HG02763 (cell line): ENCODE data around the gene KRT83.

ENCODE experiments used
- ATAC-seq: cut with Tn5 transposase; IDR thresholded peaks from one replicate; pipeline ENCODE4 v1.9.1; 2021; ENCODE audit warnings: mild to moderate bottlenecking, moderate library complexity; ENCODE audit not compliant: unreplicated experiment

KRT83 gene

DNA sequence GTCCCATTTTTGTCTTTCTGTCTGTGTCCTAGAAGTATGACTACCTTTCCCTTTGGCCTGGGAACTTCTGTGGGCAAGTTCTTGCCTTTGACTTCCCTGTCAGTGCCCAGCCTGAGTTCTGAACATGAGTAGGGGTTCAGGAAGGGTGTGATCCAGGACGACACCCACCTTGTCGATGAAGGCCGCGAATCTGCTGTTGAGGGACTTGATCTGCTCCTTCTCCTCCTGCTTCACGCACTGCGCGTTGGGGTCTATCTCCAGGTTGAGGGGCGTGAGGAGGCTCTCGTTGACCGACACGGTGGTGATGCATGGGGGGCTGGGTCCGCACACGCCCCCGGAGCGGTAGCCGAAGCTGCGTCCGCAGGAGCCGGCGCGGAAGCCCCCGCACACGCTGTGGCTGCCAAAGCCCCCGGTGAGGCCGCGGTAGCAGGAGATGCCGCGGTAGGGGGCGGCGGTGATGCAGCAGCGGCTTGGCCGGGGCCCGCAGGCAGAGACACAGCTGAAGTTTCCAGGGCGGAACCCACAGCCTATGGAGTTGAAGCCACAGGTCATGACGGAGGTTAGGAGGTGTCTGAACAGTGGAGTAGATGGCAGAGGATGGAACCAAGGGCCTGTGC lies at the start of gene KRT83:
KRT83 (minus strand) TSS at position 615 of the 617 bp plus-strand sequence; CDS start at position 552, 63 bp downstream.
- ATAC-seq, result no peak

- no peak for ATAC-seq
These were observed 48.6 kb upstream of the KRT83 start for GRCh38 chr12:52369809-52370208.

DNA sequence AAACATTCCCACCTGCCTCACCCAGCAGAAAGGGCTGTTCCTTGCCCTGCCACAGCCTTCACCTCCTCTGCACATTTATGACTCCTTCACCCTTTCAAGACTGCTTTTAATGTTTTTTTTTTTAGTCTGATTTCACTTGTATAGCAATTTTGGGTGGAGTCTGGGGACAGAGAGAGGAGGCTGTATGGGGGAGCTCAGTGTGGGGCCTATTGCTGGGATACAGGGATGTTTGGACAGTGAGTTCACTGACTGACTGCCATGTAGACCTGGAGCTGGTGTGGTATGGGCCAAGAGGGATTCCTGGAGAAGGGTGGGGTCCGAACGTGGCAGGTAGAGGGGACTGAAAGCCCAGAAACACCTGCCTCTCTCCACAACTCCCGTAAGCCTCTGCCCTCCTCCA lies 48.0 kb upstream of the KRT83 start:
- ATAC-seq, result no peak

- ATAC-seq, result no peak
These were observed 47.3 kb upstream of the KRT83 start for GRCh38 chr12:52368508-52368907.

DNA sequence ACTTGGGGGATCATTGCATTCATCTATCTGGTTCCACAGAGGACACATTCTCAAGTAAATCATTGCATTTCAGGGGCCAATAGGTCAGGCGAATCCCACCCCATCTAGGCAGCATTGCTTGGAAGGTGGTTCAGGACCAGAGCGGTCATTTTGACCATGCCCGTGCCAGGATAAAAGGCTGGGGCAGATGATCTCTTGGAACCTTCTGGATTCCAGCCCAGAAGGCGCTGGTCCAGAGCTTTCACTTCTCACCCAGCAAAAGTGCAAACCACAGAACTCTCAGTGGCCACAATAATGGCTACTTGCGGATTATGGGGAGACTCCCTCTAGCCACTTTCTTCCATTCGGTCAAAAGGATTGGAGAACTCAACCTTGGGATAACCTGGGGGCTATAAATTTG lies 46.7 kb upstream of the KRT83 start:
- no peak for ATAC-seq

- ATAC-seq, result no peak
These were observed 45.7 kb upstream of the KRT83 start, which contains the start of gene KRT85 for GRCh38 chr12:52366738-52367485. TSS of gene KRT85 (minus strand) at chr12:52367481. CDS start at chr12:52367405, 76 bp downstream.

- ATAC-seq, result no peak
These were observed 43.8 kb upstream of the KRT83 start for GRCh38 chr12:52364901-52365489.

GRCh38 chr12:52364061-52364460 lies 42.9 kb upstream of the KRT83 start:
- no peak for ATAC-seq

DNA sequence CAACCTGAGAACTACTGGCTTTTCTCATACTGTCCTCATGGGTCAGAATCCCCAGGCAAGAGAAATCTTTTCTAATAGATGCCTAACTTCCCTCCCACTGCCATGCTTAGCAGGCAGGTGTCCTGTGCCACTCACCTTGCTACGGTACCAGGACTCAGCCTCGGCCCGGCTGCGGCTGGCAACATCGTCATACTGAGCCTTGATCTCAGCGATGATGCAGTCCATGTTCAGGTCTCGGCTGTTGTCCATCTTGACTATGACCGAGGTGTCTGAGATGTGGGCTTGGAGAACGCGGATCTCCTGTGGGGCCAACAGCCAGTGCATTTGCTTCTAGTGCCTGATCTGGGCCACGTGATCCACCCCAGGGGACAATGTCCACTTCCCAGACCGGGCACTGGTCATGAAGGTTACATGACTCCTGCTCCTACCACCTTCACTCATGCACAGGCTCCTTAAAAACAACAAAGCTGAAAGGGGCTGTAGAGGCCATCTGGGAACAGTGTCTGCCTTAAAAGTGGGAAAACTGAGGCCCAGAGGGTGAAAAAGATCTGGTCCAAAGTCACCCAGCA lies 42.0 kb upstream of the KRT83 start:
- ATAC-seq, result no peak

GRCh38 chr12:52362118-52362726 lies 41.0 kb upstream of the KRT83 start:
- no peak for ATAC-seq

DNA sequence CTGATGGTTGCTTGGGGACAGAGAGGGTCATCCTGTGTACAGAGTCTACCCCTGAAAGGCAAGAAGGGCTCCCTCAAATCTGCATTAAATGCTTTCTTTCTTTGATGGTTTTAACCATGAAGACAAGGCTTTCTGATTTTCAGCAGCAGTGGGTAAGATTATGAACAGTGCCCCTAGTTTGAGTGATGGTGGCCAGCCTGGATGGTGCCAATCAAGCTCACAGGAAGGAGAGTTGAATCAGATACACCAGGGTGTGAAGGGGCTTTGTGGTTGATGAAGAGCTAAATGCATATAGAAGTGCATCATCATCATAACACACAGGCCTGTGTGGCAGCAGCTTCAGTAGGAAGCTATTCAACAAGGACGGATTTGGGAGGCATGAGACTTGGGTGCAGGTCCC lies 40.4 kb upstream of the KRT83 start:
- ATAC-seq, result no peak

DNA sequence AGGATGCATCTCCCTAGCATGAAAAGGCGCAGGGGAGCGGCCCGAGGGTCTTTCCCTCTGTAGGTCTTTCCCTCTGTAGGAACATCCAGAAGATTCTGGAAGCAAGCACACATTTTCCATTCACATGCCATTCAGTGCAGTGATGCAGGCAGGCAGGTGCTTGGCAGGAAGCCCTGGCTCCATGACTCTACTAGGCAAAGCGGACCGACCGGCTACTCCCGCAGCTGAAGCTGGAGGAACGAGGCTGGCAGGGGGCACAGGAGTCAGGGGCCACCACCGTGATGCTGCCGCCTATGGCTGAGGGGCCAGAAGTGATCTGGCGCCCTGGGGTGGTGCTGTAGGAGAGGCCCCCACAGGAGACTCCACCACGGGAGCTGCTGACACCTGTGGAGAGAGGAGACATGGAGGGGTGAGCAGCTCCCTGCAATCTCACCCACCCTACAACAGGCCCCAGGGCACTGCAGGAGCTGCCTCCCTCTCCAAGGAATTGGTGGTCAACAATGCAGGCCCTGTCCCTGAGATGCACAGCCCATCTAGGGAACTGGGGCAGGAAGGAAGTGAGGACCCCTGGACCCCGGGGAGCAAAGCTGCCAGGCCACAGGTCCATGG lies 39.6 kb upstream of the KRT83 start:
- ATAC-seq, result no peak

DNA sequence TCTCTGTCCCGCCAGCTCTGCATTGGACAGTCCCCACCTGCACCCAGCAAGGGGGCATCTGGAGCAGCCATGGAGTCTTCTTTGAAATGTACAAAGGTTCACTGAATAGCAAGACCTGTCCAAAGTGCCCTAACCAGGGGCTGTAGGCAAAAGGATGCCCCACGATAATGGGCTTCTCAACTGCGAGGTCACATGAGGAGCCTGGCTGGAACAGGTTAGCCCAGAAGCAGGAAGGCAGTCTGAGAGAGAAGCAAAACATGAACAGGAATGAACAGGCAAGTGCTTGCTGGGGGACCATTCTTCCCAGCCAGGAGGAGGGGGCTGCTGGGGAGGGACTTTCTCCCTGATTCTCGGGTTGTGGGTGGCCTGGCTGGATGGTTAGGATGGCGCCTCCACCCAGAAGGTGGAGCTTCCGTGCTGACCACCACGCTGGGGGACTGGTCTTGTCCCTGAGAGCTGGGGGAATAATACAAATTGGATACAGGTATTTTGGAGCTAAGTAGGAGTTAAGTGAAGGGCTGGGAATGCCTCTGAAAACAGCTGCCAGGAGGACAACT lies 39.0 kb upstream of the KRT83 start:
- ATAC-seq, result no peak

- ATAC-seq, result no peak
These were observed 38.4 kb upstream of the KRT83 start for GRCh38 chr12:52359621-52360061.

DNA sequence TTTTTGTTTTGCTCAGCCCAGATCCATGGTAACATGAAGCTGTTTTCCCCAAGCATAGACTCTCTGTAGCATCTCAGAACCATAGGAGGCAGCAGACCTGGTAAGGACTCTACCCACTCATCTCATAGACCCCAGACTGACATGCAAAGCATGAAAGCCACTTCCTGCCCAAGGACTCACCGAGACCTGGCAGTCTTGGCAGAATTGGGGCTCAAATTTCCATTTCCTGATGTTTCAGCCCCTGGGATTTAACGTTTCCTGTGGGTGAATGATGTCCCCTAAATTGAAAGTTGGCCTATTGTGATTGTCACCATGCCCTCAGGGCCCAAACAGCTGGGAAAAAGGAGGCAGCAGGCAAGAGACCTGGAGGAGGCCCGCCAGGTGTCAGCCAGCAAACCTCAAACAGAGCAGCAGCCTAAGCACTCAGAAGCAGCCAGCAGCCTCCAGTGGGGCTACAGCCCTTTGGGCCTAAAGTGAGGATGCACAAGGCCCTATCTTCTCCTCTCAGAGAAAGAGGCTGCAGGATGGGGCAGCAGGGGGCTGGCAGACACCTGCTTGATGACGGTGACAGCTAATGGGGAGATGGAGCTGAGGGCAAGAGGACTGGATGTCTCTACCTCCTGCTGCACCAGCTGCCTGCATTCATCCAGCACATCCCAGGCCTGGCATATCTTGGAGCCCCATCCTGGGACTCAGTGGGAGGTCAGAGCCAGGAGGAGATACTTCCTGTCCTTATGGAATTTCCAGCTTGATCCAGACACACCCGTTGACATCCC lies 37.6 kb upstream of the KRT83 start:
- ATAC-seq, result peak; percentile 87

DNA sequence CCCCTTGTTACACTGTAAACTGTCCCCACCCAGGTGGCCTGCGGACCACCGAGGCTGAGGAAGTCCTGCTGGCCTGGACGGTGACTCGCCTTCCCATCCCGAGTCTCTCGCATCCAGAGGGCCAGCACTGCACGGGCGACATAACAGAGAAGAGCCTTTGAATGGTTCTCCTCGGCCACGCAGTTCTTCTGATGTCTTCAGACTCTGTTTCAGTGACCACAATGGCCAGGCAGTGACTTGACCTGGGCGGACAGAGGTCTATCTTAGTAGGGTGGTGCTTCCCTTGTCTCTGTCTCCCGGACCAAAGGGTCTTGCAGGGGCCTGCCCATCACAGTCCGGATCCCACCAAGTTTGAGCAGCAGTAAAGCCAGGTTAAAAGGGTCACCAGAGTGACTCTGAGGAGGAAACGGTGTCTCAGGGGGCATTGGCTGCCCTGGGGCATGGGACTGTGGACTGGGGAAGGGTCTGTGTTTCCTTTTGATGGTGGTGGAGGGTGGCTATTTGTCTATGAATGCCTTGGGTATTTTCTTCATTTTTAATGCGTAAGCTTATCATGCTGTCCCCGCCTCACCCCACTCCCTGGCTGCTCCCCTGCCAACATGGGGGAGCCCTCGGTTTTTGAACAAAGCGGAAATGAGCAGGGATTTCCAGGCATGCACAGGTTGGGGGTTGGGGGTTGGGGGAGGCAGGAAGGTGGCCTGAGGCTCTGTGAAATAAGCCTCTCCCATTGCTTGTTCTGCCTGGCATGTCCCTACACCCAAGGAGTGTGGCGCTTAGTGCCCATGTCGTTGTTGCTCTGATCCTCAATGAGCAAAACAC lies 35.8 kb upstream of the KRT83 start:
- no peak for ATAC-seq

DNA sequence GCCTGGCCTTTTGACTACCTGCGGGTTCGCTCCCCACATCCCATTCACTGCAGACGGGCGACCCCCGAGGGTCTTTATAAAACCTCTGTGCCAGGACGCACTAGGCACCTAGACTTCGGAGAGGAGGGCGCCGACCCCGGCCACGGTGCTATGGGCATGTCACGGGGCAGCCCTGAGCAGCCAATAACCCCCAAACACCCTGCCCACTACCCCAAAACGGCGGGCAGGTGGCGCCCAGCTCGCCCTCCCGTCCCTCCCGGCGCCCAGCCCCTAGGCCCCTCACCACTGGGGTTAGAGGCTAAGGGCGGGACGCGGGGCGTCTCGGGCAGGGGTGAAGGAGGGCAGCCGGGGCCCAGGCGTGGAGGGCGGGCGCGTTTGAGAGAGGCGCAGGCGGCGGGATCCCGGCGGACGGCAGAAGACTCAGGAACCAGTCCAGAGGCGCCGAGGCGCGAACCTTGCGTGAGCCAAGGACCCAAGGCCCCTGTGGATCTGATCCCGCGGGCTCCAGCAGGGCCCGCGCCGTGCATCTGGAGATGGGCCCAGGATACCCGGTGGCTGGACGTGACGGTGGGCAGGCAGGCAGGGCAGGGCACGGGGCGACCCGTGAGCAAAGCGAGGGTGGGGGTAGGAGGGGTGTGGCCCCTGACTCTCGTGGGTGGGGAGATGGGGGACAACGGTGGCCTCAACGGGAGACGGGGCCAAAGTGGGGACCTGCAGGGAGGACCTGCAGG lies 35.0 kb upstream of the KRT83 start:
- no peak for ATAC-seq

DNA sequence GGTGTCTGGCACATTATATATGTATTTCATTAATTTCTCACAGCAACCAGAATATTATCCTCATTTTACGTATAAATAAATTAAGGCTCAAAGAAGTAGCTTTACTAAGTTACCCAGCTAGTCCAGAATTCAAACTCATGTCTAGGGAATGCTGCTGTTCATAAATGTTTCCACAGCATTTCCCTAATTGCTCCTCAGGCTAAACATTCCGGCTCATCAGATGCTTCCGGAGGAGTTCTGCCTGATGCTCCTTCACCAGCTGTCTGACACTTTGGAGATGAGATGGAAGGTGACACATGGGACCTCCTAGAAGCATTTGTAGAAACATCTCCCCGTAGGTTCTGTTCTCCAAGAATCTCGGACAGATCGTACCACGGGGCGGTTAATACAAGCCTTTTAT lies 34.0 kb upstream of the KRT83 start:
- ATAC-seq, result no peak
